Neural cell (in vitro differentiated cells): ENCODE results near the gene LCLAT1.

Source experiments
- CTCF ChIP-seq: fragments of 450-650 bp; IDR thresholded peaks from 2 replicates; pipeline ENCODE4 v1.5.1; 2014; ENCODE audit warnings: antibody characterized with exemption, mild to moderate bottlenecking, moderate library complexity; ENCODE audit not compliant: poor library complexity, severe bottlenecking
- EP300 ChIP-seq: fragments of 450-650 bp; conservative IDR thresholded peaks from 2 replicates; pipeline ENCODE4 v1.6.1; 2014; ENCODE audit warnings: antibody characterized with exemption, mild to moderate bottlenecking, moderate library complexity; ENCODE audit not compliant: poor library complexity, severe bottlenecking
- EZH2 ChIP-seq: fragments of 200-600, 300-800 bp; shearing (Covaris generic), sonication (generic); IDR thresholded peaks from 2 replicates; pipeline ENCODE4 v1.6.1; 2014; ENCODE audit warnings: antibody characterized with exemption, low read length, borderline replicate concordance, mild to moderate bottlenecking; ENCODE audit not compliant: insufficient read depth, poor library complexity, severe bottlenecking
- RAD21 ChIP-seq: fragments of 450-650 bp; conservative IDR thresholded peaks from 2 replicates; pipeline ENCODE4 v1.6.1; 2014; ENCODE audit warnings: antibody characterized with exemption, mild to moderate bottlenecking, moderate library complexity

- TF ChIP-seq CTCF (no peak), RAD21 (no peak), EZH2 (no peak), EP300 (no peak)
These were observed 10.2 kb downstream of the LCLAT1 start for GRCh38 chr2:30457296-30457695.
